NCI-H69 (cell line): Measurements from ENCODE around the gene USP49.
"Not testable (repeated sequence)": the region's sequence is repeated elsewhere in the genome, so short reads cannot be mapped to it uniquely, and the experiment has no call there.

ENCODE experiments used
- DNase-seq: peaks from one replicate; lab custom pipeline; 2025; lab: John Stamatoyannopoulos, UW

Gene USP49

GRCh38 chr6:41895300-41896233 lies at the start of gene USP49:
TSS of gene USP49 (minus strand) at chr6:41895375. CDS start at chr6:41806983, 88,392 bp downstream.
- peak; percentile 98 for DNase-seq

GRCh38 chr6:41943456-41943855 lies 48.3 kb upstream of the USP49 start:
- DNase-seq = no peak

- not testable (repeated sequence) for DNase-seq
These were observed 47.7 kb upstream of the USP49 start for GRCh38 chr6:41942882-41943281.

- no peak for DNase-seq
These were observed 47.1 kb upstream of the USP49 start for GRCh38 chr6:41942067-41942851.

GRCh38 chr6:41941280-41942066 lies 46.3 kb upstream of the USP49 start, which contains the start of gene CCND3:
TSS of gene CCND3 (minus strand) at chr6:41941808. CDS start at chr6:41941649, 159 bp downstream.
- DNase-seq = peak; percentile 97

- peak; percentile 62 for DNase-seq
These were observed 45.6 kb upstream of the USP49 start for GRCh38 chr6:41940759-41941279.

- no peak for DNase-seq
These were observed 44.9 kb upstream of the USP49 start for GRCh38 chr6:41939848-41940758.

- no peak for DNase-seq
These were observed 44.1 kb upstream of the USP49 start for GRCh38 chr6:41939176-41939847.

GRCh38 chr6:41938590-41939175 lies 43.5 kb upstream of the USP49 start:
- DNase-seq = no peak

- peak; percentile 37 for DNase-seq
These were observed 42.8 kb upstream of the USP49 start for GRCh38 chr6:41937861-41938574.

- DNase-seq = no peak
These were observed 42.3 kb upstream of the USP49 start for GRCh38 chr6:41937472-41937860.

GRCh38 chr6:41936073-41936837 lies 41.1 kb upstream of the USP49 start:
- DNase-seq = peak; percentile 76

- no peak for DNase-seq
These were observed 40.5 kb upstream of the USP49 start for GRCh38 chr6:41935685-41936072.

- no peak for DNase-seq
These were observed 40.0 kb upstream of the USP49 start for GRCh38 chr6:41935193-41935574.

GRCh38 chr6:41934278-41935192 lies 39.4 kb upstream of the USP49 start:
- no peak for DNase-seq

GRCh38 chr6:41932378-41932777 lies 37.2 kb upstream of the USP49 start:
- no peak for DNase-seq

GRCh38 chr6:41931792-41932191 lies 36.6 kb upstream of the USP49 start:
- DNase-seq = no peak
